WTC11 (cell line): Measurements from ENCODE around the gene SNX9.

Experiments
- ATF3 ChIP-seq: sonication (generic); formaldehyde crosslinking; conservative IDR thresholded peaks from 2 replicates; pipeline ENCODE4 v1.8.1; 2022; ENCODE audit warnings: mild to moderate bottlenecking, missing genetic modification reagents
- CREB1 ChIP-seq: sonication (generic); formaldehyde crosslinking; IDR thresholded peaks from 2 replicates; pipeline ENCODE4 v1.8.0; 2023; ENCODE audit warnings: mild to moderate bottlenecking, missing genetic modification reagents
- CTCF ChIP-seq: fragments of 200-600 bp; IDR thresholded peaks from 2 replicates; pipeline ENCODE4 v1.8.0; 2022; ENCODE audit warnings: antibody characterized with exemption
- FOXP1 ChIP-seq: sonication (generic); formaldehyde crosslinking; IDR thresholded peaks from 2 replicates; pipeline ENCODE4 v1.8.0; 2022; ENCODE audit warnings: missing genetic modification reagents, mild to moderate bottlenecking, moderate library complexity, borderline replicate concordance
- GABPB1 ChIP-seq: sonication (generic); formaldehyde crosslinking; IDR thresholded peaks from 2 replicates; pipeline ENCODE4 v1.8.1; 2023; ENCODE audit warnings: mild to moderate bottlenecking, missing genetic modification reagents
- HMGXB4 ChIP-seq: sonication (generic); formaldehyde crosslinking; IDR thresholded peaks from 2 replicates; pipeline ENCODE4 v1.8.1; 2023; ENCODE audit warnings: mild to moderate bottlenecking, moderate library complexity, missing genetic modification reagents
- MAX ChIP-seq: sonication (generic); formaldehyde crosslinking; IDR thresholded peaks from 2 replicates; pipeline ENCODE4 v1.8.0; 2022; ENCODE audit warnings: mild to moderate bottlenecking, missing genetic modification reagents
- MLX ChIP-seq: sonication (generic); formaldehyde crosslinking; IDR thresholded peaks from 2 replicates; pipeline ENCODE4 v1.8.1; 2023; ENCODE audit warnings: mild to moderate bottlenecking, missing genetic modification reagents, moderate library complexity
- NR3C1 ChIP-seq: sonication (generic); formaldehyde crosslinking; conservative IDR thresholded peaks from 2 replicates; pipeline ENCODE4 v1.8.1; 2023; ENCODE audit warnings: low read depth, mild to moderate bottlenecking, missing genetic modification reagents
- SP1 ChIP-seq: sonication (generic); formaldehyde crosslinking; conservative IDR thresholded peaks from 2 replicates; pipeline ENCODE4 v1.8.1; 2022; ENCODE audit warnings: missing genetic modification reagents
- ZBTB21 ChIP-seq: sonication (generic); formaldehyde crosslinking; IDR thresholded peaks from 2 replicates; pipeline ENCODE4 v1.8.1; 2023; ENCODE audit warnings: mild to moderate bottlenecking, missing genetic modification reagents, borderline replicate concordance
- ZBTB43 ChIP-seq: sonication (generic); formaldehyde crosslinking; IDR thresholded peaks from 2 replicates; pipeline ENCODE4 v1.8.1; 2023; ENCODE audit warnings: mild to moderate bottlenecking, missing genetic modification reagents
- ZNF317 ChIP-seq: sonication (generic); formaldehyde crosslinking; IDR thresholded peaks from 2 replicates; pipeline ENCODE4 v1.8.1; 2023; ENCODE audit warnings: low read depth, mild to moderate bottlenecking, moderate library complexity, missing genetic modification reagents, borderline replicate concordance

GRCh38 chr6:157787080-157787479, 36.0 kb upstream of the SNX9 start:
- no peak for TF ChIP-seq FOXP1 (CRISPR knock-in tag)
- no peak for TF ChIP-seq CTCF
- TF ChIP-seq ZBTB21 (CRISPR knock-in tag) = no peak
- no peak for TF ChIP-seq ZNF317 (CRISPR knock-in tag)
- TF ChIP-seq CREB1 (CRISPR knock-in tag) = no peak
- no peak for TF ChIP-seq ATF3 (CRISPR knock-in tag)
- no peak for TF ChIP-seq MLX (CRISPR knock-in tag)
- no peak for TF ChIP-seq MAX (CRISPR knock-in tag)
- TF ChIP-seq HMGXB4 (CRISPR knock-in tag) = no peak
- no peak for TF ChIP-seq NR3C1 (CRISPR knock-in tag)
- TF ChIP-seq SP1 (CRISPR knock-in tag) = no peak
- TF ChIP-seq GABPB1 (CRISPR knock-in tag) = no peak
- no peak for TF ChIP-seq ZBTB43 (CRISPR knock-in tag)
